Mucosa of rectum (tissue), 2 donors: ENCODE measurements around the gene CDC14B.
"Not testable (repeated sequence)": the region's sequence is repeated elsewhere in the genome, so short reads cannot be mapped to it uniquely, and the experiment has no call there.

Experiments
- H3K27ac ChIP-seq, 2 donors: one replicate each; pipeline ENCODE4 v1.7.0; 2013; ENCODE audit warnings: inconsistent platforms in 2 of 2, low read depth in 2 of 2, low read length in 2 of 2
- H3K27me3 ChIP-seq, 2 donors: one replicate each; pipeline ENCODE4 v1.7.0; 2013; ENCODE audit warnings: low read length in 2 of 2; ENCODE audit not compliant: control insufficient read depth in 2 of 2, insufficient read depth in 2 of 2
- H3K36me3 ChIP-seq, 2 donors: one replicate each; pipeline ENCODE4 v1.7.0; 2013; ENCODE audit warnings: low read length in 2 of 2; ENCODE audit not compliant: control insufficient read depth in 2 of 2, insufficient read depth in 2 of 2
- H3K4me1 ChIP-seq, 2 donors: one replicate each; pipeline ENCODE4 v1.7.0; 2013; ENCODE audit warnings: low read length in 2 of 2, mild to moderate bottlenecking in 1 of 2; ENCODE audit not compliant: control insufficient read depth in 2 of 2, insufficient read depth in 2 of 2
- H3K4me3 ChIP-seq, 2 donors: one replicate each; pipeline ENCODE4 v1.7.0; 2013; ENCODE audit warnings: low read length in 2 of 2
- H3K9ac ChIP-seq, 2 donors: one replicate each; pipeline ENCODE4 v1.7.0; 2013; ENCODE audit warnings: low read length in 2 of 2, low read depth in 1 of 2, mild to moderate bottlenecking in 1 of 2
- H3K9me3 ChIP-seq, 2 donors: one replicate each; pipeline ENCODE4 v1.7.0; 2013; ENCODE audit warnings: low read length in 2 of 2; ENCODE audit not compliant: control insufficient read depth in 2 of 2
- donor health status: healthy.
- donor health status: Normal muscosa, but diverticular disease.

Gene CDC14B

DNA sequence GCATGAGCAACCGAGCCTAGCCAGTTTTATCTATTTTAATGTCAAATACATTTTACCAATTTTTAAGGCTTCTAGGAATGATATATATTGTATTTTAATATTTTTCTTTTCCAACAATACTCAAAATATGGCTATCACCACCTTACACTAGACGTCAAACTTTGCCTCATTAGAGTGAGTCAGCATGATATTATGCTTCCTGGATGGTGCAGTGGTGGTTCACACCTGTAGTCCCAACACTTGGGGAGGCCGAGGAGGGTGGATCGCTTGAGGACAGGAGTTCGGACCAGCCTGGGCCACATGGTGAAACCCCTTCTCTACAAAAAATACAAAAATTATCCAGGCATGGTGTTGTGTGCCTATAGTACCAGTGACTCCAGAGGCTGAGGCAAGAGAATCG is 7.3 kb upstream of the CDC14B start:
- Histone ChIP-seq H3K9ac (no peak overlapping the region), H3K9me3 (no peaks in the 10 kb centered on the region)

GRCh38 chr9:96621618-96622017 is 2.0 kb upstream of the CDC14B start:
- peaks cover 0 to 4% of the 10 kb centered on the region in 2 donors for H3K4me1 ChIP-seq
- no peak overlapping the region for H3K4me3 ChIP-seq
- no peak overlapping the region for H3K27ac ChIP-seq
- H3K9ac ChIP-seq = no peak overlapping the region
- no peaks in the 10 kb centered on the region for H3K36me3 ChIP-seq
- H3K27me3 ChIP-seq = no peaks in the 10 kb centered on the region
- H3K9me3 ChIP-seq = no peaks in the 10 kb centered on the region

More for the DNA sequence above, 7.3 kb upstream of the CDC14B start:
- no peak overlapping the region for H3K27ac ChIP-seq
- no peaks in the 10 kb centered on the region for H3K36me3 ChIP-seq
- no peak overlapping the region for H3K4me3 ChIP-seq
- H3K27me3 ChIP-seq = peaks cover 0 to 2% of the 10 kb centered on the region in 2 donors
- no peaks in the 10 kb centered on the region for H3K4me1 ChIP-seq

GRCh38 chr9:96620832-96621269 is 1.2 kb upstream of the CDC14B start:
- Histone ChIP-seq H3K9ac (no peak overlapping the region), H3K27ac (no peak overlapping the region)

DNA sequence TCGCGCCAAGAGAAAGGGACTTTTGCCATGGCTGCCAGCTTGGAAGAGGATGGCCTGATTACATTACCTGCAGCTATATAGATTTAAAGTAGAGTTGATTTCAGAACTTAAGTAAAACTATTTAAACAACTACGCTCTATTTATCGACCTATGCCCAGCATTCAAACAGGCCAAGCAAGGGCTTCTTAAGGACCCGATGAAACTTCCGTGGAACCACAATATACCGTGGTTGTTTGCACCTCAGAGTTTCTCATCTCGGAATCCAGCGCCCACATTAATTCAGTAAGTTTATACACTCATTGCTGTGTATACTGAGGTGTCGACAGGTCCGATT is 505 bp upstream of the CDC14B start:
- Histone ChIP-seq H3K36me3 (no peaks in the 10 kb centered on the region), H3K9me3 (no peaks in the 10 kb centered on the region), H3K27ac (peak overlapping the region; percentile 48 to 56), H3K9ac (peak overlapping the region; percentile 23 to 47), H3K4me1 (peaks cover 0 to 4% of the 10 kb centered on the region in 2 donors), H3K4me3 (peak overlapping the region; percentile 75 to 76), H3K27me3 (no peaks in the 10 kb centered on the region)

More at GRCh38 chr9:96620832-96621269, 1.2 kb upstream of the CDC14B start:
- H3K4me3 ChIP-seq = no peak overlapping the region
- H3K9me3 ChIP-seq = no peaks in the 10 kb centered on the region
- H3K4me1 ChIP-seq = peaks cover 0 to 4% of the 10 kb centered on the region in 2 donors
- no peaks in the 10 kb centered on the region for H3K27me3 ChIP-seq
- no peaks in the 10 kb centered on the region for H3K36me3 ChIP-seq

DNA sequence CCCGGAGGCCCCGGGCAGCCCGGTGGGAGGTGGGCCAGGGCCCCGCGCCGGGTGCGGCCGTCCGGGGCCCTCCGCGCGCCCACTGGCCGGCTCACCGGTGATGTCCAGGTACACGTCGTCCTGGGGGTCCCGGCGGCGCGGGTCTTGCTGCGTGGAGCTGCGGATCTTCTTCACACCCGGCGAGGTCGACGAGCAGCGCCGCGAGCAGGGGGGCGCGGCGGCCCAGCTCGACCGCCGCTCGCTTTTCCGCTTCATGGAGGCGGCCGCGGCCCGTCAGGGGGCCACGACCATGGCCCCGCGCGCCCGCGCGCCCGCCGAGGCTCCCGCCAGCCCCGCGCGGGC is 548 bp downstream of the CDC14B start:
- H3K4me1 ChIP-seq = peaks cover 0 to 4% of the 10 kb centered on the region in 2 donors
- H3K9ac ChIP-seq = peak overlapping the region in 1 of 2 donors; percentile 61
- H3K4me3 ChIP-seq = peak overlapping the region; percentile 60 to 62
- no peaks in the 10 kb centered on the region for H3K36me3 ChIP-seq
- no peaks in the 10 kb centered on the region for H3K9me3 ChIP-seq
- H3K27ac ChIP-seq = no peak overlapping the region
- H3K27me3 ChIP-seq = no peaks in the 10 kb centered on the region

- H3K36me3 ChIP-seq = no peaks in the 10 kb centered on the region
- H3K27me3 ChIP-seq = no peaks in the 10 kb centered on the region
- no peaks in the 10 kb centered on the region for H3K9me3 ChIP-seq
- H3K27ac ChIP-seq = peak overlapping the region in 1 of 2 donors; percentile 48
- peak overlapping the region in 1 of 2 donors; percentile 61 for H3K9ac ChIP-seq
- peaks cover 0 to 4% of the 10 kb centered on the region in 2 donors for H3K4me1 ChIP-seq
- peak overlapping the region; percentile 60 to 62 for H3K4me3 ChIP-seq
Measured at GRCh38 chr9:96618209-96619123, 1.2 kb downstream of the CDC14B start.

DNA sequence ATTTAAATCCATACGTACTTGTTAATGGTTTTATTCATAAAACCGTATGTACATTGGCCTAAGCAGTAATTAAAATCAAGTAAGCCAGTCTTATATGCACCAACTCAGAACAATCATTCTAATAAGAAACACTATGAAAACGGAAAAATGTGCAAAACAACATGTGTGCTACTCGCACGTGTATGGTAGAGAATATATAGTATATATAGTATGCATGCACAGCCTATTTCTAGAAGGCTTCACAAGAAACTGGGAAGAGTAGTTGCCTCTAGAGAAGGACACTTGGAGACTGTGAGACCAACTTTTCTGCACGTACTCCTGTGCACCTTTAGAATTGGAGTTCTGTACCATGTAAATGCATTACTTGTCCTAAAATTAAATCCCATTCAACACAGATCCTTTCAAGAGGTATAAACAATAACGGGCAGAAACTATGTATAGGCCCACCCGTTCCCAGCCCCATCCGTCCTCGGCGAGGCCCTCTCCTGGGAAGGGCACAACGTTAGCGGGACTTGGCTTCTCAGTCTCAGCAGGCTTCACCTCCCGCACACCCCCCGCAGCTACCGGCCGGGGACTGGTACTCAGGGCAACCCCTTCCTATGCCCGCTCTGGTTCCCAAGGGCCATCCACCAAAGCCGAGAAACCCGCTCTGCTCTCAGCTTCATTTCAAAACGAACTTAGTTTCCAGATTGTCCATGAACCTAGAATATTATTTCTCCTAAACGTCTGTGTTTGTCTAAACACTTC is 2.0 kb downstream of the CDC14B start:
- Histone ChIP-seq H3K36me3 (no peaks in the 10 kb centered on the region), H3K4me1 (peaks cover 0 to 4% of the 10 kb centered on the region in 2 donors), H3K9me3 (no peaks in the 10 kb centered on the region), H3K9ac (no peak overlapping the region), H3K27ac (no peak overlapping the region), H3K27me3 (no peaks in the 10 kb centered on the region), H3K4me3 (no peak overlapping the region)

GRCh38 chr9:96616817-96617438 is 2.7 kb downstream of the CDC14B start:
- Histone ChIP-seq H3K4me1 (peaks cover 1 to 4% of the 10 kb centered on the region in 2 donors), H3K36me3 (no peaks in the 10 kb centered on the region), H3K4me3 (no peak overlapping the region), H3K9me3 (no peaks in the 10 kb centered on the region), H3K27ac (no peak overlapping the region), H3K27me3 (no peaks in the 10 kb centered on the region), H3K9ac (no peak overlapping the region)

GRCh38 chr9:96615411-96615810 is 4.2 kb downstream of the CDC14B start:
- Histone ChIP-seq H3K27ac (no peak overlapping the region), H3K4me1 (peaks cover 2 to 4% of the 10 kb centered on the region in 2 donors), H3K9me3 (no peaks in the 10 kb centered on the region), H3K9ac (no peak overlapping the region), H3K36me3 (no peaks in the 10 kb centered on the region), H3K4me3 (no peak overlapping the region), H3K27me3 (no peaks in the 10 kb centered on the region)

- not testable (repeated sequence) for H3K4me1 ChIP-seq, H3K27ac ChIP-seq, H3K4me3 ChIP-seq, H3K9me3 ChIP-seq, H3K9ac ChIP-seq, H3K27me3 ChIP-seq, H3K36me3 ChIP-seq
Measured at GRCh38 chr9:96614664-96615063, 5.0 kb downstream of the CDC14B start.
